GM12878 (cell line): ENCODE measurements around the gene AP1G2. TPM values are rescaled to one million over a fixed set of nuclear protein-coding genes. Genes with fewer than 3 reads are reported as not detected.

Experiments used
- ATAC-seq: fragments of 200-7000 bp; cut with Tn5 transposase; 3 replicates; pipeline ENCODE4 v1.9.1; 2020; ENCODE audit warnings: mild to moderate bottlenecking, moderate library complexity
- BruUV-seq: library from RNA; stranded (reverse); fragments of 400-500 nt; replicated peaks from 2 replicates; lab custom pipeline; 2021; lab: Mats Ljungman, UMichigan
- CTCF ChIA-PET: fragments of 300-600 bp; sonication (Branson Sonifier 250); formaldehyde crosslinking; extraction: SDS; loops from one replicate; lab custom pipeline; 2021; ENCODE audit warnings: inconsistent platforms; lab: Yijun Ruan, JAX
- POLR2A ChIA-PET: fragments of 350-600 bp; formaldehyde crosslinking; extraction: SDS; loops from one replicate; lab custom pipeline; 2021; ENCODE audit warnings: inconsistent platforms; lab: Charles Lee
- RAD21 ChIA-PET: fragments of 300-600 bp; sonication (Branson Sonifier 250); formaldehyde crosslinking; loops from one replicate; lab custom pipeline; 2023; ENCODE audit warnings: antibody characterized with exemption; ENCODE audit not compliant: unreplicated experiment; lab: Charles Lee
- SMC1A ChIA-PET: fragments of 300-600 bp; sonication (Branson Sonifier 250); formaldehyde crosslinking; loops from one replicate; lab custom pipeline; 2023; ENCODE audit not compliant: unreplicated experiment, uncharacterized antibody; lab: Charles Lee
- DNase-seq: peaks from one replicate; pipeline ENCODE4 v3.0.0-alpha.2; 2011; ENCODE audit warnings: low read depth, low spot score
- FAIRE-seq: peaks from 3 replicates; lab custom pipeline; 2011; peaks lifted over from hg19 to GRCh38; lab: Jason Lieb, UNC
- H2AFZ ChIP-seq: 2 replicates; pipeline ENCODE4 v1.6.0; 2011; ENCODE audit warnings: low read depth, low read length, control low read depth; ENCODE audit not compliant: control insufficient read depth
- H3K27ac ChIP-seq: 2 replicates; pipeline ENCODE4 v1.5.1; 2011; ENCODE audit warnings: control low read depth; ENCODE audit not compliant: control insufficient read depth, insufficient read depth
- H3K27me3 ChIP-seq, 2 experiments: replicated peaks in 1 of 2; 2 replicates each; pipeline versions ENCODE4 v1.6.0 to v1.6.1; 2011; ENCODE audit warnings: low read length in 1 of 2; ENCODE audit not compliant: control insufficient read depth in 2 of 2, insufficient read depth in 2 of 2
- H3K36me3 ChIP-seq, 2 experiments: 2 replicates each; pipeline ENCODE4 v1.5.1; 2011; ENCODE audit warnings: low read length in 1 of 2; ENCODE audit not compliant: control insufficient read depth in 2 of 2, insufficient read depth in 2 of 2
- H3K4me1 ChIP-seq: 2 replicates; pipeline ENCODE4 v1.6.1; 2011; ENCODE audit warnings: mild to moderate bottlenecking, low read length, moderate library complexity, mixed read lengths; ENCODE audit not compliant: control insufficient read depth, insufficient read depth
- H3K4me2 ChIP-seq: 2 replicates; pipeline ENCODE4 v1.6.0; 2011; ENCODE audit warnings: control low read depth; ENCODE audit not compliant: control insufficient read depth, insufficient read depth
- H3K4me3 ChIP-seq: fragments of 200-600 bp; sonication (generic); 2 replicates; pipeline ENCODE4 v1.5.1; 2016
- H3K79me2 ChIP-seq: 2 replicates; pipeline ENCODE4 v1.6.0; 2011; ENCODE audit warnings: low read length; ENCODE audit not compliant: control insufficient read depth, insufficient read depth
- H3K9ac ChIP-seq: 2 replicates; pipeline ENCODE4 v1.8.0; 2011; ENCODE audit warnings: low read length, control low read depth, mixed read lengths; ENCODE audit not compliant: control insufficient read depth, insufficient read depth
- H3K9me3 ChIP-seq: replicated peaks from 3 replicates; pipeline ENCODE4 v1.5.1; 2011; ENCODE audit warnings: mild to moderate bottlenecking, low read length; ENCODE audit not compliant: control insufficient read depth, insufficient read depth
- H4K20me1 ChIP-seq: 2 replicates; pipeline ENCODE4 v1.6.0; 2011; ENCODE audit not compliant: control insufficient read depth, insufficient read depth
- CHD2 ChIP-seq: IDR thresholded peaks from 2 replicates; pipeline ENCODE4 v1.6.1; 2011; ENCODE audit warnings: low read depth, low read length, improper control_type of control experiment, borderline replicate concordance
- TCF7 ChIP-seq: IDR thresholded peaks from 2 replicates; pipeline ENCODE4 v1.6.1; 2014; ENCODE audit warnings: antibody characterized with exemption, borderline replicate concordance
- WGBS: methylation state at CpG from one replicate; pipeline ENCODE4 v1.1.6; 2016; ENCODE audit warnings: low lambda C conversion rate; ENCODE audit not compliant: insufficient replicate concordance, insufficient coverage; ENCODE audit errors: missing lambda C conversion rate; 5-methylcytosine and 5-hydroxymethylcytosine counted together
- in situ Hi-C: fragments of 300-500 bp; cut with MboI; formaldehyde crosslinking; loops from 9 replicates; pipeline ENCODE4 v1.14.3; 2018; ENCODE audit warnings: mixed read lengths
- intact Hi-C: fragments of 100-400 bp; cut with micrococcal nuclease; formaldehyde crosslinking; loops from one replicate; pipeline ENCODE4 v1.14.2; 2022; ENCODE audit not compliant: unreplicated experiment
- polyA plus RNA-seq, 11 experiments: library from polyadenylated mRNA; depleted of rRNA in 4 of 11; unstranded in 6 of 11; stranded (reverse) in 5 of 11; fragments of >200 nt; fragmentation: Nextera tagmentation in 4 of 11; fragmentation: Illumina TruSeq in 1 of 11; extraction: Ambion mirVana in 4 of 11; extraction: Trizol in 1 of 11; gene quantifications; 1 replicate in 1 of 11; 2 replicates in 10 of 11; pipeline versions ENCODE4 v1.2.1 to v1.2.3, GENCODE V29; 2011 to 2016; ENCODE audit warnings: inconsistent platforms in 2 of 11, missing spikeins in 2 of 11, low read depth in 1 of 11
- total RNA-seq, 4 experiments: library from RNA; depleted of rRNA in 3 of 4; stranded (reverse); fragments of >200 nt in 3 of 4; fragmentation: Illumina TruSeq in 1 of 4; extraction: Trizol in 1 of 4; gene quantifications; 2 replicates each; pipeline versions ENCODE4 v1.2.1 to v1.2.3, GENCODE V29; 2013 to 2021
- TF ChIP-seq, protein P1 (sequence below): IDR thresholded peaks from 2 replicates; pipeline ENCODE4 v1.6.1; 2012; ENCODE audit warnings: low read depth, low read length, improper control_type of control experiment

The AP1G2 gene
- total and polyA plus RNA-seq, 10 of the 15 experiments (the other 5 are each of a cell fraction or from before 2014, with no cell fraction given): 41.5 to 146 (median 103) TPM

DNA sequence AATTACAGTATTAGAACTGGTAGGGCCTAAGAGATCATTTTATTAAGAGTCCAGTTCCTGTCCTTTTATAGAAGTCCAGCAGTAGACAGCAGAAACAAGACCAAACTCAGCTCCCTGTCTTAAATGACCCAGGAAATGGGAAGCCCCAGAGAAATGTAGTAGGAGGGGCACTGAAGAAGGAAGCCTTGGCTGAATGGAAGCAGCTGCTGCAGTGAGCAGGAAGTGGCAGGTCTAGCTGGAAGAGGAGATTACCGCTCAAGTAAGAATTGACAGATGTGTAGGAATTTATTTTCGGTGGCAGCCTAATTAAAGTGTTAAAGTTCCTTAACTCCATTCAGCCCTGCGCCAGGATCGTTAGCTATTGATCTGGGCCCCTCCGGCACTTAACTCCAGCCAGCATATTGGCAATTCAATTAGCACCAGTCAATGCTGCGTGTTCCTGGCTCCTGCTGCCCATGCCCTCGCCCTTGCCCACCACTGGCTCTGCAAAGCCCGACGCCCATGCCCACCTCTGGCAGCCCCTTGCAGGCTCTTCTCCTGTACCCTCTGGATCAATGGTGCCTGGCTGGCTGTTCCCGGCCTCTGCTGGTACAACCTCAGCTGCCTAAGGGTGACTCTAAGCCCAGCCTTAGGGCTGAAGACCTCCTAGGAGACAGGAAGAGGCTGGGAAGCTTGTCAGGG, 37.1 kb downstream of the AP1G2 start:
- Histone ChIP-seq H2AFZ (no peak overlapping the region), H3K9ac (no peak overlapping the region), H3K27ac (no peak overlapping the region), H3K36me3 (no peaks in the 10 kb centered on the region; a peak in 1 of 4 replicates), H3K9me3 (no peaks in the 10 kb centered on the region), H3K4me2 (no peak overlapping the region), H3K27me3 (no peaks in the 10 kb centered on the region), H4K20me1 (no peaks in the 10 kb centered on the region), H3K79me2 (no peaks in the 10 kb centered on the region), H3K4me1 (no peaks in the 10 kb centered on the region), H3K4me3 (no peak overlapping the region)
- intact Hi-C loops (no loop called here), in situ Hi-C loops (no loop called here)
- no peak for ATAC-seq
- ChIA-PET POLR2A (no interaction called here), RAD21 (no interaction called here), CTCF (interaction anchor here (0.9 to 1.7 kb wide), 3 partner anchors 9 to 28 kb away, joined by 4 to 11 read pairs (median 6); no protein-coding TSS in a partner anchor), SMC1A (no interaction called here)
- no TSS peak for BruUV-seq
- TF ChIP-seq, protein P1, sequence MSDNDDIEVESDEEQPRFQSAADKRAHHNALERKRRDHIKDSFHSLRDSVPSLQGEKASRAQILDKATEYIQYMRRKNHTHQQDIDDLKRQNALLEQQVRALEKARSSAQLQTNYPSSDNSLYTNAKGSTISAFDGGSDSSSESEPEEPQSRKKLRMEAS: no peak
- no peak for TF ChIP-seq TCF7
- no peak for DNase-seq
- WGBS: 49% methylated on average over 10 of the region's 10 CpGs
- no peak for FAIRE-seq

DNA sequence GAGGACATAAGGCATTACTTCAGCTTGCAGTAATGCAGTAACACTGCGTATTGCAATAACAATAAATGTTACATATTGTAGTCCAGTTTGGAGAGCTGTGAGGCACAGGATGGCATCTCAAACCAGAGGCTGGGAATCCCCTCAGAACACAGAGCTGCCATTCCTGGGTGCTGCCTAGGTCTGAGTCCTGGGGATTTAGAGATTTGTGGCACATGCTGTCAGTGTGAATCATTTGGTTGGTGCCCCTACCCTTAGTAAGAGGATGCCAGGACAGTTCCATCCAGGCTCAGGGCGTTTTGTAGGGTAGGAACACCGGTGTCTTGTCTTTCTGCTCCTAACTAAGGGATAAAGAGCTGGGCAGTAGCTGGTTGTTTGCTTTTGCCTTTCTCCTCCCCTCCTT, 38.6 kb downstream of the AP1G2 start:
- H3K9ac ChIP-seq: no peak overlapping the region
- ATAC-seq: no peak
- no peaks in the 10 kb centered on the region for H4K20me1 ChIP-seq
- no peak overlapping the region for H3K4me3 ChIP-seq
- BruUV-seq: no TSS peak
- in situ Hi-C loops (no loop called here), intact Hi-C loops (no loop called here)
- ChIA-PET SMC1A (interaction anchor here (1.2 kb wide), 1 partner anchor 12 kb away, joined by 3 read pairs; no protein-coding TSS in a partner anchor), CTCF (interaction anchor here (0.8 to 1.7 kb wide), 3 partner anchors 9 to 13 kb away, joined by 3 to 8 read pairs (median 3); no protein-coding TSS in a partner anchor), POLR2A (interaction anchor here (0.5 kb wide), 1 partner anchor 1934 kb away, joined by 3 read pairs; no protein-coding TSS in a partner anchor), RAD21 (no interaction called here)
- 58% methylated on average over 3 of the region's 3 CpGs for WGBS
- no peak overlapping the region for H3K4me2 ChIP-seq
- no peak overlapping the region for H3K27ac ChIP-seq
- no peaks in the 10 kb centered on the region for H3K27me3 ChIP-seq
- H3K79me2 ChIP-seq: no peaks in the 10 kb centered on the region
- no peaks in the 10 kb centered on the region; a peak in 1 of 4 replicates for H3K36me3 ChIP-seq
- no peak for TF ChIP-seq CHD2
- no peak for DNase-seq
- no peak overlapping the region for H2AFZ ChIP-seq
- H3K4me1 ChIP-seq: no peaks in the 10 kb centered on the region
- H3K9me3 ChIP-seq: no peaks in the 10 kb centered on the region
- FAIRE-seq: no peak
